ENCODE results near the gene ZNF226.

The ZNF226 gene

GRCh38 chr19:44141191-44142058 is 23.5 kb upstream of the ZNF226 start, which contains the start of gene ZNF234 (continued):
- TF ChIP-seq ZNF280C (tag by site-specific recombination; IDR thresholded peaks at IDR 0.05), result no peak
- TF ChIP-seq ZFP37 (tag by site-specific recombination; IDR thresholded peaks at IDR 0.05), result peak; percentile 71
- peak; percentile 15; the same call in 1 of the 2 replicates for TF ChIP-seq INSM2 (tag by site-specific recombination; IDR thresholded peaks at IDR 0.05)
- no peak; the same call in 1 of the 2 replicates for TF ChIP-seq ZNF174 (tag by site-specific recombination; IDR thresholded peaks at IDR 0.05)
- peak; percentile 33; the same call in 1 of the 2 replicates for TF ChIP-seq ZSCAN16 (tag by site-specific recombination; IDR thresholded peaks at IDR 0.05)
- no peak for TF ChIP-seq SCRT1 (tag by site-specific recombination; IDR thresholded peaks at IDR 0.05; ENCODE audit: borderline replicate concordance)
- no peak for TF ChIP-seq ZNF19 (tag by site-specific recombination; IDR thresholded peaks at IDR 0.05; ENCODE audit: low read depth)
- TF ChIP-seq PRDM4 (tag by site-specific recombination; IDR thresholded peaks at IDR 0.05), result peak; percentile 67
- TF ChIP-seq ZNF701 (tag by site-specific recombination; IDR thresholded peaks at IDR 0.05), result no peak
- peak; percentile 27; the same call in 1 of the 2 replicates for TF ChIP-seq ZBTB44 (tag by site-specific recombination; IDR thresholded peaks at IDR 0.05)
- TF ChIP-seq ZNF23 (tag by site-specific recombination; IDR thresholded peaks at IDR 0.05; ENCODE audit: borderline replicate concordance), result no peak
- TF ChIP-seq ZNF624 (tag by site-specific recombination; IDR thresholded peaks at IDR 0.05), result no peak
- peak; percentile 50 for TF ChIP-seq WT1 (tag by site-specific recombination; IDR thresholded peaks at IDR 0.05)
- peak; percentile 47; the same call in 1 of the 2 replicates for TF ChIP-seq ZNF157 (tag by site-specific recombination; IDR thresholded peaks at IDR 0.05)
- TF ChIP-seq ZNF16 (tag by site-specific recombination; IDR thresholded peaks at IDR 0.05; ENCODE audit: low read depth), result no peak
- no peak for TF ChIP-seq SETDB1 (IDR thresholded peaks at IDR 0.05; ENCODE audit: insufficient read length, low read length)
- no peak; the same call in 1 of the 2 replicates for TF ChIP-seq PRDM2 (tag by site-specific recombination; IDR thresholded peaks at IDR 0.05; ENCODE audit: borderline replicate concordance)
- peak; percentile 52; the same call in 1 of the 2 replicates for TF ChIP-seq ZSCAN4 (tag by site-specific recombination; IDR thresholded peaks at IDR 0.05)
- TF ChIP-seq ZNF488 (tag by site-specific recombination; IDR thresholded peaks at IDR 0.05), result 0 out of 2 replicates have a peak, but pooled peaks have one; percentile 33
- TF ChIP-seq ZNF223 (tag by site-specific recombination; IDR thresholded peaks at IDR 0.05), result no peak
- peak; percentile 97 for TF ChIP-seq GLIS2 (tag by site-specific recombination; IDR thresholded peaks at IDR 0.05)

All from HEK293 (cell line).